ENCODE data around the gene PIK3C3.
A peak's percentile ranks its signal among the peaks of the same experiment; 100 is the strongest.

Gene PIK3C3

DNA sequence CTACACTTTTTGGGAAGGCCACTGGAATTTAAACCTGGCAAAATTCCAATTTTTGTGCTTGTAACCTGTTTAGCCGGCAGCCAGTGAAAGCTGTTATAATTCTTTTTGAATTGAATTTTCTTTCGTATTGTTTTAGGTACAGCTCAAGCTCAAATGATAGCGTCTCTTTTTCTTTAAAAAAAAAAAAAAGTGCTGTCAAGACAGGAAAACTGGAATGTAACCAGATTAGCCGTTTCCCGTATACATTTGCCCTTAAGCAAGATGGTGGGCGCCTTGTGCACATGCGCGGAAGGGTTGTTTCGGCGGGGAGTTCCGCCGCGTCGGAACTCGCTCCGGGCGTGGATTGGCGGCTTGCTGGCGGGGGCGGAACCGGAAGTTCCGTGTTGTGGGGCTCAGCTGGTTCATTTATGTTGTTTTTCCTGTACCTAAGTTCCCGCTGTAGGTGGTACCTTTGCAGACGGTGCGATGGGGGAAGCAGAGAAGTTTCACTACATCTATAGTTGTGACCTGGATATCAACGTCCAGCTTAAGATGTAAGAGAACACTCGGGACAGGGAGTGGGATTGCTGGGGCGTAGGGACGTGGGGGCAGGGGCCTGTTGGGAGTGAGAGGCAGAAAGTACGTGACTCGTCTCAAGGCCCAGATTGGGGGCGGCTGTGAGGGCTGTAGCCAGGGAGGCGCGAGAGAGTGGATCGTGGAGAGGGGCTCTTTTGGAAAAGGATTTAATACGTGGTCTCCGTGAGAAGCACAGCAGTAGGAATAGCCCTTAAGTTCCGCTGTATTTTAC is at the start of gene PIK3C3:
Gene PIK3C3, plus strand, starts transcription at position 408 of the 787 bp plus-strand sequence. Its CDS starts 58 bp downstream, at position 466.
- no peak for TF ChIP-seq CTCF (IDR thresholded peaks at IDR 0.05)

DNA sequence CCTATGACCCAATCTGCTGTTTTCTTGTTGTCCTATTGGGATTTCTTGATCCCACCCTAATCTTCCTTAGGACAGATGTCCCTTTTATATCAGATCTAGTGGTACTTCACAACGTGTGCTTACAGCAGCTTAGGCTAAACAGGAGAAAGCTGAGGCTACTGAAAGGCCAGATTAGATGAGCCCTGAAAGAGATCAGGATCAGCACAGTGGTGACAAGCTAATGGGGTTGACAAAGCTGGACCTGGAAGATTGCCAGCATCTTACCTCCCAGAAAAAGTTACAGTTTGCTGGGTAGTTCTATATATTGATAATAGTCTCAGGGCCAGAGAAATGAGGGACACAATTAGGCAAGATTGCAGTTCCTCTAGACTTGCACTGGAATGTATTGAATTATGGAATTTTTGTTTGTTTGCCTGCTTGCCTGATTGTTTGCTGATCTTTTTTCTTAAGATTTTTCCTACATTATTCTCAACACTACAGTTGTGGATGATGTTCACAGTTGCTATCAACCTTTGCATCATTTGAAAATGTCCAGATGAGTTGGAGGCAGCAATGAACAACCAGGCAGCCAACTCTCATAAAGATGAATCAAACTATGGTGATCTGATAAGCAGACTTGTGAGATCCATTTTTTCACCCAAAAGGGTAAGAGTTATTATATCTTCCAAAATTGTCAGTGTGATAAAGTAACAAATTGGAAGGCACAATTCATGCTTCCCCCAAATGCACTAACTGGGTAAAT is 49.1 kb upstream of the PIK3C3 start:
- TF ChIP-seq CTCF (IDR thresholded peaks at IDR 0.05) = no peak

GRCh38 chr18:41906528-41907146 is 48.4 kb upstream of the PIK3C3 start:
- peak; percentile 67 for TF ChIP-seq CTCF (IDR thresholded peaks at IDR 0.05)

- TF ChIP-seq CTCF (IDR thresholded peaks at IDR 0.05) = no peak
These were observed 37.9 kb upstream of the PIK3C3 start for GRCh38 chr18:41917181-41917580.

DNA sequence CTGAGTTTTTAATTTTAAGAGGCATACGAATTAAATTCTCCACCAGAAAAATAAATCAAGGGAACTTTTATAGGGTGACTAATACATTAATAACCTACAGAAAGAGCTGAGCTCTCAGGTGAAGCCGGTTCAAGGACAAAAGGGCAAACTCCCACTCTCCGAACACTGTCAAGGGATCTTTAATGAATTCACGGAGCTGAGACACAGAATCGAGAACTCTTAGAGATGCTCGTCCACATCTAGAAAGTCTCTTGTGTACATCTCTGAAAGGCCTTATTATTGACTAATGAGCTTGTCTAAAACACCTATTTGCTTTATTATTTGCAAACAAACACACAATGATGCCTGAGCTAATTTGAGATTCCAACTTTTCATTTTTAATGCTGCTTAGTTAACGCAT is 33.3 kb upstream of the PIK3C3 start:
- TF ChIP-seq CTCF (IDR thresholded peaks at IDR 0.05) = no peak

DNA sequence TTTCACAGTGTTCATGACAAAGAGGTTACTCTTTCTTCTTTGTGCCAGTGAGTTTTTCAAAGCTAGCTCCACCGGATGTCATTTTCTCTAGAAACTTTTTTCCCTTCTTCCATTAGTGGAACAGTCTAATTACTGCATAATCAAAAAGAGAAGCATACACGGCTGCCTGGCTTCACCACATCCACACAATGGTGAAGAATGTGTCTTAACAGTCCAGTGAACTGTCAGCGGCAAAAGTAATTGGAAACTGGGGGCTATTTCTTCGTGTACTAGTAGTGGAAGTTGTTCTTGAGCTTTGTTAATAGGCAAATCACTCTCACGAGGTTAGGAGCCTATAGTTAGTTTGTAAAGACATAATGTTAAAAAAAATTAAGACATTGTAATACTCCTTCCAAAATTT is 32.9 kb upstream of the PIK3C3 start:
- no peak for TF ChIP-seq CTCF (IDR thresholded peaks at IDR 0.05)

DNA sequence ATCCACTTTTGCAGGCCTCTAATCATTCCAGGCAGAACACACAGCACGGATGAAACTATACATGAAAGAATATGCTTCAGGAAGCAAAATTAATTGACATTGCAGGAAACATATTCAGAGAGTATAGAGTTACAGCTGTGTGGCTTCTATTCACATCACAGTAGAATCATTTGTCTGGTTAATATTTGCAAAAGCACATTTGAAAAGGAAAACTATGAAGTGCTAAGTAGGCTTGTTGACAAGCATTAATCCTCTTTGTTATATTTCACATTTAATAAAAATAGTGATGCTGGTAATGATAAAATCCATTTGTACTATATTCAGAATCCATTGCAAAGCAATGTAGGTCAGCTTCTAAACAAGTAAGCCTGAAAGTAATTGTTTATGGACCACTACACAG is 32.2 kb upstream of the PIK3C3 start:
- no peak for TF ChIP-seq CTCF (IDR thresholded peaks at IDR 0.05)

Measured in LNCAP (cell line).